Measurements from ENCODE around the gene SLC31A2.

The SLC31A2 gene

GRCh38 chr9:113187929-113188595 lies 37.3 kb downstream of the SLC31A2 start:
- H3K4me3 ChIP-seq (ENCODE audit: low read depth, low read length) = no peak overlapping the region

GRCh38 chr9:113192455-113192854 lies 41.6 kb downstream of the SLC31A2 start:
- no peak for TF ChIP-seq CTCF (IDR thresholded peaks at IDR 0.05; ENCODE audit: control insufficient read depth, extremely low read depth, insufficient read depth)
- peak; percentile 13 for DNase-seq (ENCODE audit: low read depth)

More at GRCh38 chr9:113187929-113188595, 37.3 kb downstream of the SLC31A2 start:
- no peak for TF ChIP-seq CTCF (IDR thresholded peaks at IDR 0.05; ENCODE audit: control insufficient read depth, extremely low read depth, insufficient read depth)
- DNase-seq (ENCODE audit: low read depth) = no peak

GRCh38 chr9:113199683-113200329 lies 49.0 kb downstream of the SLC31A2 start:
- no peak for DNase-seq (ENCODE audit: low read depth)
- H3K4me3 ChIP-seq (ENCODE audit: low read depth, low read length) = no peak overlapping the region
- no peak for TF ChIP-seq CTCF (IDR thresholded peaks at IDR 0.05; ENCODE audit: control insufficient read depth, extremely low read depth, insufficient read depth)

More at GRCh38 chr9:113192455-113192854, 41.6 kb downstream of the SLC31A2 start:
- no peak overlapping the region for H3K4me3 ChIP-seq (ENCODE audit: low read depth, low read length)

- DNase-seq (ENCODE audit: low read depth) = no peak
- H3K4me3 ChIP-seq (ENCODE audit: low read depth, low read length) = no peak overlapping the region
- TF ChIP-seq CTCF (IDR thresholded peaks at IDR 0.05; ENCODE audit: control insufficient read depth, extremely low read depth, insufficient read depth) = no peak
These were observed 54.6 kb downstream of the SLC31A2 start for GRCh38 chr9:113205432-113205831.

GRCh38 chr9:113205861-113206260 lies 55.1 kb downstream of the SLC31A2 start:
- no peak for DNase-seq (ENCODE audit: low read depth)
- no peak for TF ChIP-seq CTCF (IDR thresholded peaks at IDR 0.05; ENCODE audit: control insufficient read depth, extremely low read depth, insufficient read depth)
- no peak overlapping the region for H3K4me3 ChIP-seq (ENCODE audit: low read depth, low read length)

GRCh38 chr9:113210815-113211214 lies 60.0 kb downstream of the SLC31A2 start:
- no peak for DNase-seq (ENCODE audit: low read depth)
- H3K4me3 ChIP-seq (ENCODE audit: low read depth, low read length) = no peak overlapping the region
- no peak for TF ChIP-seq CTCF (IDR thresholded peaks at IDR 0.05; ENCODE audit: control insufficient read depth, extremely low read depth, insufficient read depth)

Measured in LNCaP clone FGC (cell line).